HG02852 (cell line): Measurements from ENCODE around the gene PHF21A.

ENCODE experiments used
- ATAC-seq: cut with Tn5 transposase; IDR thresholded peaks from one replicate; pipeline ENCODE4 v1.9.1; 2021; ENCODE audit warnings: mild to moderate bottlenecking, moderate library complexity; ENCODE audit not compliant: unreplicated experiment

The PHF21A gene

DNA sequence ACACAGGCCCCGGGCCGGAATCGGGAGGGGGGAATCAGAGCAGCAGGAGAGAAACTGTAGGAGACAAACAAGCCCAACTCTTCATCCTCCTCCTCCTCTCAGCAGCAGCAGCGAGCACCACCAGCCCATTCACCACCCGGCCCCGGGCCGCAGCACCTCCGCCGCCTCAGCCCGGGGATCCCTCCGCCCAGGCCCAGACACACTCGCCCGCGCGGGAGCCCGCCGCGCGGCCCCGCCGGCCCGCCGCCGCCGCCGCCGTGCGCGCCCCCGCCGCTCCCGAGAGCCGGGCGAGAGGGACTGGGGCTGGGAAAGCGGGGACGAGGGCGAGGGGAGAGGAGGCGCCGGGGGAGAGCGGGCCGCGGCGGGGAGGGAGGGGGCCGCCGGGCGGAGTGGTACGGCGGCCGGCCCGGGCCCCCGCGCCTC lies at the start of gene PHF21A:
TSS of gene PHF21A (minus strand) at position 154 of the 423 bp plus-strand sequence. CDS start 37,235 bp downstream, outside the sequence.
- ATAC-seq, result peak; percentile 46

- no peak for ATAC-seq
Measured at GRCh38 chr11:46170797-46171196, 49.5 kb upstream of the PHF21A start.

DNA sequence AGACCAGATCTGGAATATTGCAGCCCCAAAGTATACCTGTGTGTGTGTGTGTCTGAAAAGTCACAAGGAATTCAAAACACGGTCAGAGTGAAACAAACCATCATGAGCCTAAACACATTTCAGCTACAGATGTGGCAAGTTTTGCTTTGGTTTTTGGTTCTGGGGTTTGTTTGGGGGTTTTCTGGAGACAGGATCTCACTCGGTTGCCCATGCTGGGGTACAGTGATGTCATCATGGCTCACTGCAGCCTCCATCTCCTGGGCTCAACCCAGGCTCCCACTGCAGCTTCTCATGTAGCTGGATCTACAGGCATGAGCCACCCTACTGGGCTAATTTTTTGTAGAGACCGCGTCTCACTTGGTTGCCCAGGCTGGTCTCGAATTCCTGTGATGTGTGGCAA lies 41.4 kb upstream of the PHF21A start:
- no peak for ATAC-seq

DNA sequence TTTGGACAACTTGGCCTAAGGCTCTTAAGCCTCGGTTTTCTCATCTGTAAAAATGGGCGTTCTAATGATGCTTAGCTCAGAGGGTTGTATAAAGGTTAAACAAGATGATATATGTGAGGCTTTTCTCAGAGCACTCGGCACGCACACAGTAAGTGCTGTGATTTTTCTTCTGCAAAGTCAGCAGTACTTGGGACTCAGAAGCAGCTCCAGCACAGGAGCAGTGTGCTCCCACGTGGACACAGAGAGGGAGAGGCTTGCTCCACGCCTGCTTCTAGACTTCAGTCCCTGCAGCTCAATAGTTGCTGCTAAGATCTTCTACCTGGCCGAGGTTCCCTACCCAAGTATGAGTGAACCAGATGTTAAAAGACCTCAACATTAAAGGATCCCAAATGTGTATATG lies 39.9 kb upstream of the PHF21A start:
- no peak for ATAC-seq

DNA sequence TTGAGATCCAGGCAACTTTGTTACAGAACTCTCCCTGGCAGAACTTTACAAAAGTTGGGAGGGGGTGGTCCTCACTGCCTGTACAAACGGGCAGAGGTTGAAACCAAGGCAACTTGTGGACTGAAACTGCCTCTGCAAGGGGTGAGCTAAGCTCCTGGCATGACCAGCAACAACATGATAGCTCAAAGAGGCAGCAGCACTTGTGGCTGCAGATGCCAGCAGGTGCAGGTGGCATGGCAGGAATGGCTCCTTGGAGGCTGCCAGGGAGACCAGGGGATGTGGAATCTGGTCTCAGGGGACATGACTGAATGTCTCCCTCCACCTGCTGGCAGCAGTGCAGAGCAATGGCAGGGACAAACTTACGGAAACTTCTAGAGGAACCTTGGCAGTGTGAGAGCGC lies 38.8 kb upstream of the PHF21A start:
- no peak for ATAC-seq

DNA sequence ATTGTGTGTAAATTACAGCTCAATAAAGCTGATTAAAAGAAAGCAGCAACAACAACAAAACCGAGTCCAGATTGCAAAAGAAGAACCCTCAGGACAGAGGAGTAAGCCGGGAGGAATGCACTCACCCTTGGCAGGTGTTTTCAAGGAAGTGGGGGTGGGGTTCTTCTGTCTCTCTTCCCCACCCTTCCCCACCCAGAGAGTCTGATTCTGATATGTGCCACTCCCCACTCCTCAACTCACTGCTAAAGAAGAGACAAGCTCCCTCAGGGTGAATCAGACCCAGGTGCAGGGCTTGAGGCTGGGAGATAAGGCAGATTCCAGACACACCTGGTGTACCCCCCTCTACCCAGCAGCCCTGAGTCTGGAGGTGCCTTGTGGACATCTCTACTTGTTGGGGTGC lies 38.4 kb upstream of the PHF21A start:
- no peak for ATAC-seq

- no peak for ATAC-seq
Measured at GRCh38 chr11:46149826-46150225, 28.6 kb upstream of the PHF21A start.

- no peak for ATAC-seq
Measured at GRCh38 chr11:46149342-46149741, 28.1 kb upstream of the PHF21A start.

DNA sequence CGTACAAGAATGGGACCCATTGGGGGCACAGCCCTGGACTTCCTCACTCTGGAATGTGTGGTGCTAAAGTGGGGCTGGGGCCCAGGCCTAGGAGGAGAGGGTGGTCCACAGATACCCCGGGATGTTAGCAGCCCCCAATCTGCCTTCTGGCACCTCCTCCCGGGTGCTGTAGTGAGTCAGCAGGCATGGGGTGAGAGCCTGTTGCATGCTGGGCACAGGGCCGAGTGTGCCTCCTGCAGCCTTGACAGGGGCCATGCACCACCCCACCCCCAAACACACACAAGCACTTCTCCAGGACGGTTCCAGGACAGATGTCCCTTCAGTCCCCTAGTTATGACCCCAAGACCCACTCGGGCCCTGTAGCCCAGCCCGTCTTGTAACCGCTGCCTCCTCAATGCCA lies 23.5 kb upstream of the PHF21A start:
- ATAC-seq, result no peak

- no peak for ATAC-seq
Measured at GRCh38 chr11:46143049-46143806, 22.0 kb upstream of the PHF21A start.

DNA sequence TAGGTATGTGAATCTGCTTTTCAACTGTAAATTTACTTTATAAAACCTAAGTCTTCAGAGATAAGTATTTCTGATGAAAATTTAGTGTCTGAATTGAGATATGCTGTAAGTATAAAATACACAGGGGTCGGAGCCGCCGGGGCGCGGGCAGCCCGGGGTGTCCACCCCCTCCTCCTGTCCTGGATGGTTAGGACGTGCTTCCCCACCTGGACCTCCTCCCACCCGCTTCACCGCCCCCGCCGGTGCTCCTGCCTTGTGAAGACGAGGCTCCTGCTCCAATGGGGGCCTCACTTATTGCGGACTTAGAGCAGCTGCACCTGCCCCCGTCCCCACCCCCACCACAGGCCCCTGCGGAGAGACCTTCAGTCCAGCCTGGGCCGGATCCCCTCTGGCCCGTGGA lies 21.3 kb upstream of the PHF21A start:
- ATAC-seq, result no peak

DNA sequence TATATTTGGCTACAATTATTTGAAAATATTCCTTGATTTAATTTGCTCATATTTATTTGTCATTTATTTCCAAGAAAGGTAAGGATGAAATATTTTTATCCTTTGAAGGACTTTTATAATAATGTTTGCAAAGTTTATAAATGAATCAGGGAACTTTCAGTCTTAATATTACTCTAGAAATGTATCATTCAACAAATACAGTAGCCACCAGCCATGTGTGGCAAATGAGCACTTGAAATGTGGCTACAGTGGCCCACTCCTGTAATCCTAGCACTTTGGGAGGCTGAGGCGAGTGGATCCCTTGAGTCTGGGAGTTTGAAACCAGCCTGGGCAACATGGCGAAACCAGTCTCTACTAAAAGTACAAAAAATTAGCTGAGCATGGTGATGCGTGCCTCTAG lies 20.3 kb upstream of the PHF21A start:
- no peak for ATAC-seq

DNA sequence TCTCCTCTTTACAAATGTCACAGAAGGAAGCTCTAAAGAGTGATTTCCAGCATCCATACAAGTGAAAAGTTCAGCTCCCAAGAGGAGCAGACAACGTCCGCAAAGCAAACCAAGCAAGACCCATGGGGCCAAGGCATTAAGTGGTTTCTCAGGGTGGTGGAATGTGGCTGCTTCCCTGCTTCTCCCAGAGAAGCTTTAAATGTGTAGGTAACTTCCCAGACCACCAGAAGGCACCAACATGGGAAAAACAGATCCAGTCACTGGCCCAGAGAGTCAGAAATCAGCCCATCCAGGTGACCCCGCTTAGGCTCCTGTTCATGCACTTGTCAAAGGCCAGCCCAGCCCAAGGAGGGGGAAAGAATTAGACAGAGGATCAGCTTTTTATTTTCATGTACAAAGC lies 13.3 kb upstream of the PHF21A start:
- no peak for ATAC-seq

GRCh38 chr11:46134061-46134460 lies 12.8 kb upstream of the PHF21A start:
- ATAC-seq, result no peak

GRCh38 chr11:46133119-46133518 lies 11.9 kb upstream of the PHF21A start:
- ATAC-seq, result no peak

DNA sequence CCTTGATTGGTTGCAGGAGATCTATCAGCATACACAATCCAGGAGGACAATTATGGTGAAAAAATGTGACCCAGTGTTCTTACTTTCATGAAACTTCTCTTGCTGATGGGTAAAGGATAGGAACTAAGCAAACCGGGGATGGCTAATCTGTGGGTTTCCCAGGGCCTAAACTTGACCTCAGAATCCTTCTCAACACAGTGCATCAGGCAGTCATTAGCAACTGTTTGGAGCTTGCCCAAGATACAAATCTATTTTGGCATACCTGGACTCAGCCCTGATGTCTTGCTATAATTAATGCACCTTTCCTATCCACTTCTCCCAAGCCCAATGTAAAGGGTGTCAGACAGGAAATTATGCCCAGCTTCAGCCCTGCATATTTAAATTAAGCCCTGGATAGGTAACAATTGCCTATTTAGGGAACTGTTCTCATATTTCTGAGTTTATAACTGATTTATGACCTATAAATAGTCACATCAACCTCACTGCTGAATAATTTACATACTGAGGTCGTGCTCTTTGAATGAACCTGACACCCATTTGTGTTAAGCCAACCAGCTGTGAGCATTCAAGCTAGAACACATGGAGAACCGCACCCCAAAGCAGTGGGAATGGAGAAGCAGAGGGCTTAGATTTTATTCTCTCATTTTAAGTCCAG lies 9.2 kb upstream of the PHF21A start:
- no peak for ATAC-seq

GRCh38 chr11:46129133-46129532 lies 7.9 kb upstream of the PHF21A start:
- no peak for ATAC-seq

GRCh38 chr11:46127150-46127638 lies 5.9 kb upstream of the PHF21A start:
- ATAC-seq, result peak; percentile 66

- no peak for ATAC-seq
Measured at GRCh38 chr11:46125284-46125683, 4.0 kb upstream of the PHF21A start.

GRCh38 chr11:46122945-46123715 lies 1.9 kb upstream of the PHF21A start:
- no peak for ATAC-seq

DNA sequence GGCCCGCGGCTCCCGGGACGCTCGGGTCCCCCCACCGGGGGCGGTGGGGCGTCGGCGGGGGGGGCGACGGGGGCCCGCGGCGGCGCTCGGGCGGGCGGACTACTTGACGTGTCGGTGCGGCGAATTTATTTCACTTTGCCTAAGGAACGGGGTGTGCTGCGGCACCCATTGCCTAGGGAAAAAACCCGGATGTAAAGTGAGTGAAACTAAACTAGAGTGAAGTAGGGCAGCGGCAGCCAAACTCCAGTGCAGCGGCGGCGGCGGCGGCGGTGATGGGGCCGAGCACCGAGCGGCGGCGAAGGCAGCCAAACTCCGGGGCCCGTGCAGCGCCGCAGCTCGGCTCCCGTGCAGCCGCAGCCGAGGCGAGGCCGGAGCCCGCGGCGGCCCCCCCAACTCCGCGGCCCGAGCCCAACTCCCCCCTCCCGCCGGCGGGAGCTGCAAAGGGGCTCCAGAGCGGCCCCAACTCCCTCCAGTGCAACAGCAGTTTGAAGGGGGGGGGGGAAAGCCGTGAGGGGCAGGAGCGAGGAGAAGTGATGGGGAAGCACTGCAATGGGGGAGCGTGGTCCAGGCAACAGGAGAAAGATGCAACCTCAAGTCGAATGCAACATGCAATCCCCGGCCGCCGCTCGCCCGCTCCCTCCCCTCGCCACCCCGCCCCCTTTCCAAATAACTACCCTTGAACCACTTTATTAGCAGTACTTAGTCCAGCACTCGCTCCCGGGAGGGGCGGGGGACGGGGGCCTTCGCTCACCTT lies 647 bp upstream of the PHF21A start:
- peak; percentile 48 for ATAC-seq
